Nephron progenitor cell (in vitro differentiated cells): ENCODE data around the gene RUNX1.

Source experiments
- DNase-seq: peaks from one replicate; pipeline ENCODE4 v3.0.0; 2021
- H3K27ac Mint-ChIP-seq: 2 replicates; pipeline ENCODE4 v1.8.0; 2021; ENCODE audit warnings: mild to moderate bottlenecking, moderate library complexity, mixed read lengths
- H3K27me3 Mint-ChIP-seq: 2 replicates; pipeline ENCODE4 v1.8.0; 2021; ENCODE audit warnings: mild to moderate bottlenecking, low read depth, mixed read lengths; ENCODE audit not compliant: poor library complexity
- H3K36me3 Mint-ChIP-seq: 2 replicates; pipeline ENCODE4 v1.8.0; 2021; ENCODE audit warnings: low read depth, mixed read lengths
- H3K4me1 Mint-ChIP-seq: 2 replicates; pipeline ENCODE4 v1.8.0; 2021; ENCODE audit warnings: mixed read lengths
- H3K4me3 Mint-ChIP-seq: 2 replicates; pipeline ENCODE4 v1.8.0; 2021; ENCODE audit warnings: mild to moderate bottlenecking, moderate library complexity, mixed read lengths
- H3K9me3 Mint-ChIP-seq: 2 replicates; pipeline ENCODE4 v1.8.0; 2021; ENCODE audit warnings: mild to moderate bottlenecking, moderate library complexity, mixed read lengths
- CTCF ChIP-seq: fragments of 200-600 bp; sonication (generic); IDR thresholded peaks from 2 replicates; pipeline ENCODE4 v1.5.0; 2021; ENCODE audit warnings: antibody characterized with exemption

Gene RUNX1

GRCh38 chr21:34874684-34875513 is 174.2 kb downstream of the RUNX1 start:
- Mint-ChIP-seq H3K9me3 (no peaks in the 10 kb centered on the region), H3K27ac (peak overlapping the region; percentile 88), H3K4me3 (no peak overlapping the region), H3K27me3 (peaks cover 3% of the 10 kb centered on the region), H3K4me1 (peaks cover 39% of the 10 kb centered on the region), H3K36me3 (no peaks in the 10 kb centered on the region)
- TF ChIP-seq CTCF, result no peak
- DNase-seq, result peak; percentile 18

GRCh38 chr21:34871026-34871908 is 177.8 kb downstream of the RUNX1 start:
- no peak for TF ChIP-seq CTCF
- Mint-ChIP-seq H3K27me3 (peaks cover 11% of the 10 kb centered on the region), H3K36me3 (no peaks in the 10 kb centered on the region), H3K4me3 (no peak overlapping the region), H3K9me3 (no peaks in the 10 kb centered on the region), H3K27ac (peak overlapping the region; percentile 20), H3K4me1 (peaks cover 53% of the 10 kb centered on the region)
- DNase-seq, result no peak

- DNase-seq, result no peak
- Mint-ChIP-seq H3K36me3 (no peaks in the 10 kb centered on the region), H3K27me3 (peaks cover 14% of the 10 kb centered on the region), H3K4me3 (no peak overlapping the region), H3K4me1 (peaks cover 55% of the 10 kb centered on the region), H3K27ac (no peak overlapping the region), H3K9me3 (no peaks in the 10 kb centered on the region)
- no peak for TF ChIP-seq CTCF
These were observed 178.9 kb downstream of the RUNX1 start for GRCh38 chr21:34870246-34870645.

GRCh38 chr21:34869545-34869944 is 179.6 kb downstream of the RUNX1 start:
- DNase-seq, result no peak
- Mint-ChIP-seq H3K4me3 (no peak overlapping the region), H3K36me3 (no peaks in the 10 kb centered on the region), H3K9me3 (no peaks in the 10 kb centered on the region), H3K27ac (no peak overlapping the region), H3K4me1 (peaks cover 55% of the 10 kb centered on the region), H3K27me3 (peaks cover 18% of the 10 kb centered on the region)
- TF ChIP-seq CTCF, result no peak

- Mint-ChIP-seq H3K4me3 (no peak overlapping the region), H3K36me3 (no peaks in the 10 kb centered on the region), H3K27me3 (peaks cover 18% of the 10 kb centered on the region), H3K9me3 (no peaks in the 10 kb centered on the region), H3K27ac (no peak overlapping the region), H3K4me1 (peaks cover 47% of the 10 kb centered on the region)
- no peak for DNase-seq
- TF ChIP-seq CTCF, result no peak
These were observed 181.3 kb downstream of the RUNX1 start for GRCh38 chr21:34867785-34868184.
